ENCODE data around the gene SMPD2. TPM values are rescaled to one million over a fixed set of nuclear protein-coding genes. Genes with fewer than 3 reads are reported as not detected.

The SMPD2 gene
- polyA plus RNA-seq, 2 donors, result 22.9 to 25.5 TPM

GRCh38 chr6:109478841-109479624 lies 38.5 kb downstream of the SMPD2 start:
- H3K4me3 ChIP-seq (ENCODE audit: low read depth in 1 of 2, low read length in 2 of 2), result no peak overlapping the region
- 76 to 77% methylated on average over 5 of the region's 5 CpGs for WGBS, 2 donors
- H3K27ac ChIP-seq (ENCODE audit: low read depth in 2 of 2, low read length in 1 of 2), result no peak overlapping the region
- no peaks in the 10 kb centered on the region for H3K9me3 ChIP-seq (ENCODE audit: control insufficient read depth in 2 of 2, insufficient read depth in 1 of 2, low read depth in 1 of 2, low read length in 1 of 2)
- peaks cover 6 to 10% of the 10 kb centered on the region in 2 donors for H3K36me3 ChIP-seq (ENCODE audit: control insufficient read depth in 2 of 2, insufficient read depth in 2 of 2, low read length in 1 of 2)
- H3K4me1 ChIP-seq (ENCODE audit: control insufficient read depth in 2 of 2, insufficient read depth in 2 of 2, low read length in 1 of 2), result no peaks in the 10 kb centered on the region
- H3K27me3 ChIP-seq (ENCODE audit: control insufficient read depth in 1 of 2, insufficient read depth in 2 of 2, low read length in 2 of 2), result no peaks in the 10 kb centered on the region

GRCh38 chr6:109480993-109481480 lies 40.5 kb downstream of the SMPD2 start:
- Histone ChIP-seq H3K9me3 (ENCODE audit: control insufficient read depth in 2 of 2, insufficient read depth in 1 of 2, low read depth in 1 of 2, low read length in 1 of 2) (no peaks in the 10 kb centered on the region), H3K36me3 (ENCODE audit: control insufficient read depth in 2 of 2, insufficient read depth in 2 of 2, low read length in 1 of 2) (peaks cover 3 to 4% of the 10 kb centered on the region in 2 donors), H3K27me3 (ENCODE audit: control insufficient read depth in 1 of 2, insufficient read depth in 2 of 2, low read length in 2 of 2) (no peaks in the 10 kb centered on the region), H3K27ac (ENCODE audit: low read depth in 2 of 2, low read length in 1 of 2) (no peak overlapping the region), H3K4me3 (ENCODE audit: low read depth in 1 of 2, low read length in 2 of 2) (no peak overlapping the region), H3K4me1 (ENCODE audit: control insufficient read depth in 2 of 2, insufficient read depth in 2 of 2, low read length in 1 of 2) (no peaks in the 10 kb centered on the region)
- 92 to 99% methylated on average over 7 of the region's 7 CpGs for WGBS, 2 donors

GRCh38 chr6:109482905-109483734 lies 42.6 kb downstream of the SMPD2 start, which contains the start of gene ZBTB24:
TSS of gene ZBTB24 (minus strand) at chr6:109483219. CDS start at chr6:109482026, 1,193 bp downstream.
- Histone ChIP-seq H3K36me3 (ENCODE audit: control insufficient read depth in 2 of 2, insufficient read depth in 2 of 2, low read length in 1 of 2) (peaks cover 0 to 2% of the 10 kb centered on the region in 2 donors), H3K27me3 (ENCODE audit: control insufficient read depth in 1 of 2, insufficient read depth in 2 of 2, low read length in 2 of 2) (no peaks in the 10 kb centered on the region), H3K4me1 (ENCODE audit: control insufficient read depth in 2 of 2, insufficient read depth in 2 of 2, low read length in 1 of 2) (no peaks in the 10 kb centered on the region), H3K9me3 (ENCODE audit: control insufficient read depth in 2 of 2, insufficient read depth in 1 of 2, low read depth in 1 of 2, low read length in 1 of 2) (no peaks in the 10 kb centered on the region), H3K4me3 (ENCODE audit: low read depth in 1 of 2, low read length in 2 of 2) (peak within 1 kb of the TSS; percentile 65 to 96), H3K27ac (ENCODE audit: low read depth in 2 of 2, low read length in 1 of 2) (peak within 1 kb of the TSS; percentile 81 to 89)
- 0 to 2% methylated on average over 41 to 90 of the region's 97 CpGs for whole genome bisulfite sequencing, 2 donors

GRCh38 chr6:109483735-109484057 lies 43.2 kb downstream of the SMPD2 start:
- H3K4me1 ChIP-seq (ENCODE audit: control insufficient read depth in 2 of 2, insufficient read depth in 2 of 2, low read length in 1 of 2), result no peaks in the 10 kb centered on the region
- 2% methylated on average over 6 of the region's 6 CpGs for WGBS, 2 donors

GRCh38 chr6:109484122-109484521 lies 43.6 kb downstream of the SMPD2 start:
- H3K27ac ChIP-seq (ENCODE audit: low read depth in 2 of 2, low read length in 1 of 2), result peak overlapping the region in 1 of 2 donors; percentile 81
- no peaks in the 10 kb centered on the region for H3K4me1 ChIP-seq (ENCODE audit: control insufficient read depth in 2 of 2, insufficient read depth in 2 of 2, low read length in 1 of 2)
- no peaks in the 10 kb centered on the region for H3K27me3 ChIP-seq (ENCODE audit: control insufficient read depth in 1 of 2, insufficient read depth in 2 of 2, low read length in 2 of 2)
- no peak overlapping the region for H3K4me3 ChIP-seq (ENCODE audit: low read depth in 1 of 2, low read length in 2 of 2)
- WGBS, 2 donors, result 55 to 63% methylated on average over 3 of the region's 3 CpGs
- no peaks in the 10 kb centered on the region for H3K9me3 ChIP-seq (ENCODE audit: control insufficient read depth in 2 of 2, insufficient read depth in 1 of 2, low read depth in 1 of 2, low read length in 1 of 2)
- H3K36me3 ChIP-seq (ENCODE audit: control insufficient read depth in 2 of 2, insufficient read depth in 2 of 2, low read length in 1 of 2), result peaks cover 0 to 2% of the 10 kb centered on the region in 2 donors

More at GRCh38 chr6:109483735-109484057, 43.2 kb downstream of the SMPD2 start:
- Histone ChIP-seq H3K27me3 (ENCODE audit: control insufficient read depth in 1 of 2, insufficient read depth in 2 of 2, low read length in 2 of 2) (no peaks in the 10 kb centered on the region), H3K4me3 (ENCODE audit: low read depth in 1 of 2, low read length in 2 of 2) (peak overlapping the region; percentile 26 to 96), H3K9me3 (ENCODE audit: control insufficient read depth in 2 of 2, insufficient read depth in 1 of 2, low read depth in 1 of 2, low read length in 1 of 2) (no peaks in the 10 kb centered on the region), H3K27ac (ENCODE audit: low read depth in 2 of 2, low read length in 1 of 2) (peak overlapping the region; percentile 80 to 81), H3K36me3 (ENCODE audit: control insufficient read depth in 2 of 2, insufficient read depth in 2 of 2, low read length in 1 of 2) (peaks cover 0 to 2% of the 10 kb centered on the region in 2 donors)

GRCh38 chr6:109485266-109485935 lies 44.9 kb downstream of the SMPD2 start:
- Histone ChIP-seq H3K36me3 (ENCODE audit: control insufficient read depth in 2 of 2, insufficient read depth in 2 of 2, low read length in 1 of 2) (peaks cover 0 to under 1% of the 10 kb centered on the region in 2 donors), H3K9me3 (ENCODE audit: control insufficient read depth in 2 of 2, insufficient read depth in 1 of 2, low read depth in 1 of 2, low read length in 1 of 2) (no peaks in the 10 kb centered on the region), H3K4me3 (ENCODE audit: low read depth in 1 of 2, low read length in 2 of 2) (no peak overlapping the region), H3K4me1 (ENCODE audit: control insufficient read depth in 2 of 2, insufficient read depth in 2 of 2, low read length in 1 of 2) (no peaks in the 10 kb centered on the region), H3K27ac (ENCODE audit: low read depth in 2 of 2, low read length in 1 of 2) (peak overlapping the region in 1 of 2 donors; percentile 65), H3K27me3 (ENCODE audit: control insufficient read depth in 1 of 2, insufficient read depth in 2 of 2, low read length in 2 of 2) (no peaks in the 10 kb centered on the region)
- 76 to 81% methylated on average over 3 of the region's 3 CpGs for WGBS, 2 donors

- Histone ChIP-seq H3K27me3 (ENCODE audit: control insufficient read depth in 1 of 2, insufficient read depth in 2 of 2, low read length in 2 of 2) (no peaks in the 10 kb centered on the region), H3K9me3 (ENCODE audit: control insufficient read depth in 2 of 2, insufficient read depth in 1 of 2, low read depth in 1 of 2, low read length in 1 of 2) (no peaks in the 10 kb centered on the region), H3K27ac (ENCODE audit: low read depth in 2 of 2, low read length in 1 of 2) (peak overlapping the region in 1 of 2 donors; percentile 65), H3K4me1 (ENCODE audit: control insufficient read depth in 2 of 2, insufficient read depth in 2 of 2, low read length in 1 of 2) (no peaks in the 10 kb centered on the region), H3K4me3 (ENCODE audit: low read depth in 1 of 2, low read length in 2 of 2) (no peak overlapping the region), H3K36me3 (ENCODE audit: control insufficient read depth in 2 of 2, insufficient read depth in 2 of 2, low read length in 1 of 2) (no peaks in the 10 kb centered on the region)
- WGBS, 2 donors, result 70 to 77% methylated on average over 1 of the region's 1 CpG
Measured at GRCh38 chr6:109486068-109486467, 45.5 kb downstream of the SMPD2 start.

GRCh38 chr6:109488001-109488400 lies 47.5 kb downstream of the SMPD2 start:
- Histone ChIP-seq H3K4me1 (ENCODE audit: control insufficient read depth in 2 of 2, insufficient read depth in 2 of 2, low read length in 1 of 2) (no peaks in the 10 kb centered on the region), H3K27me3 (ENCODE audit: control insufficient read depth in 1 of 2, insufficient read depth in 2 of 2, low read length in 2 of 2) (no peaks in the 10 kb centered on the region), H3K27ac (ENCODE audit: low read depth in 2 of 2, low read length in 1 of 2) (no peak overlapping the region), H3K9me3 (ENCODE audit: control insufficient read depth in 2 of 2, insufficient read depth in 1 of 2, low read depth in 1 of 2, low read length in 1 of 2) (no peaks in the 10 kb centered on the region), H3K36me3 (ENCODE audit: control insufficient read depth in 2 of 2, insufficient read depth in 2 of 2, low read length in 1 of 2) (no peaks in the 10 kb centered on the region), H3K4me3 (ENCODE audit: low read depth in 1 of 2, low read length in 2 of 2) (no peak overlapping the region)

GRCh38 chr6:109490713-109491112 lies 50.2 kb downstream of the SMPD2 start:
- Histone ChIP-seq H3K4me1 (ENCODE audit: control insufficient read depth in 2 of 2, insufficient read depth in 2 of 2, low read length in 1 of 2) (no peaks in the 10 kb centered on the region), H3K27ac (ENCODE audit: low read depth in 2 of 2, low read length in 1 of 2) (peak overlapping the region in 1 of 2 donors; percentile 40), H3K4me3 (ENCODE audit: low read depth in 1 of 2, low read length in 2 of 2) (no peak overlapping the region), H3K9me3 (ENCODE audit: control insufficient read depth in 2 of 2, insufficient read depth in 1 of 2, low read depth in 1 of 2, low read length in 1 of 2) (no peaks in the 10 kb centered on the region), H3K36me3 (ENCODE audit: control insufficient read depth in 2 of 2, insufficient read depth in 2 of 2, low read length in 1 of 2) (no peaks in the 10 kb centered on the region), H3K27me3 (ENCODE audit: control insufficient read depth in 1 of 2, insufficient read depth in 2 of 2, low read length in 2 of 2) (no peaks in the 10 kb centered on the region)
- WGBS, 2 donors, result 69% methylated on average over 2 of the region's 2 CpGs

Data from esophagus (tissue), 2 donors.